ENCODE measurements around the gene SEPTIN8.

GRCh38 chr5:132748522-132749000, 28.5 kb downstream of the SEPTIN8 start:
- TF ChIP-seq CTCF (conservative IDR thresholded peaks at IDR 0.05; ENCODE audit: low read length) (no peak), EZH2phosphoT487 (IDR thresholded peaks at IDR 0.05; ENCODE audit: borderline replicate concordance, low read depth, low read length) (no peak)
